ENCODE measurements around the gene HSD11B1L.

- peak; percentile 100 for TF ChIP-seq CTCF (tag by site-specific recombination; IDR thresholded peaks at IDR 0.05)
- 0 out of 2 replicates have a peak, but pooled peaks have one; percentile 19 for TF ChIP-seq ZNF121 (tag by site-specific recombination; IDR thresholded peaks at IDR 0.05)
- no peak for TF ChIP-seq ATF2 (tag by site-specific recombination; IDR thresholded peaks at IDR 0.05; ENCODE audit: low read depth)
- peak; percentile 99 for TF ChIP-seq ZFP3 (tag by site-specific recombination; IDR thresholded peaks at IDR 0.05; ENCODE audit: low read depth)
- TF ChIP-seq ZBTB26 (tag by site-specific recombination; optimal IDR thresholded peaks at IDR 0.05) = peak; percentile 78
- peak; percentile 74 for TF ChIP-seq KLF16 (tag by site-specific recombination; IDR thresholded peaks at IDR 0.05)
- TF ChIP-seq ZNF776 (tag by site-specific recombination; IDR thresholded peaks at IDR 0.05; ENCODE audit: borderline replicate concordance) = no peak
- no peak for TF ChIP-seq ZNF530 (tag by site-specific recombination; IDR thresholded peaks at IDR 0.05; ENCODE audit: low read depth)
- TF ChIP-seq ZNF704 (tag by site-specific recombination; IDR thresholded peaks at IDR 0.05) = peak; percentile 54; the same call in 1 of the 2 replicates
- TF ChIP-seq ZBTB10 (tag by site-specific recombination; IDR thresholded peaks at IDR 0.05) = peak; percentile 56
- TF ChIP-seq TCF7L2 (IDR thresholded peaks at IDR 0.05; ENCODE audit: borderline replicate concordance, low read depth, low read length) = no peak
- TF ChIP-seq PRDM10 (tag by site-specific recombination; IDR thresholded peaks at IDR 0.05) = no peak
Measured at GRCh38 chr19:5690125-5690954, 9.5 kb downstream of the HSD11B1L start, which contains the start of gene RPL36.
